Measurements from ENCODE around the gene NFIA.

- TF ChIP-seq POLR2A (IDR thresholded peaks at IDR 0.05; ENCODE audit: low read depth, low read length) = no peak
- no peak for TF ChIP-seq POLR2AphosphoS5 (IDR thresholded peaks at IDR 0.05; ENCODE audit: low read depth, low read length)
Observed at GRCh38 chr1:61091455-61091854, 9.1 kb downstream of the NFIA start.

All from GM12892 (cell line).